ENCODE data around the gene YAE1.
"Not testable (repeated sequence)": the region's sequence is repeated elsewhere in the genome, so short reads cannot be mapped to it uniquely, and the experiment has no call there.

YAE1 gene

GRCh38 chr7:39532832-39533231, 33.4 kb upstream of the YAE1 start:
- no peaks in the 10 kb centered on the region; the same call in 1 of the 2 replicates for H3K4me1 ChIP-seq (ENCODE audit: insufficient read depth, low read length)
- 88% methylated on average over 4 of the region's 4 CpGs for WGBS
- H3K27me3 ChIP-seq (ENCODE audit: insufficient read depth, low read length), result no peaks in the 10 kb centered on the region
- no peaks in the 10 kb centered on the region for H3K36me3 ChIP-seq (ENCODE audit: insufficient read depth, low read length)
- H3K4me3 ChIP-seq (ENCODE audit: low read length), result no peak overlapping the region
- no peaks in the 10 kb centered on the region for H3K9me3 ChIP-seq (ENCODE audit: insufficient read depth, low read depth, low read length)
- no peak overlapping the region for H3K27ac ChIP-seq (ENCODE audit: low read depth, low read length)
- no peak overlapping the region for H3K9ac ChIP-seq (ENCODE audit: low read depth, low read length)

GRCh38 chr7:39534599-39534998, 31.6 kb upstream of the YAE1 start:
- no peaks in the 10 kb centered on the region for H3K36me3 ChIP-seq (ENCODE audit: insufficient read depth, low read length)
- WGBS, result 81% methylated on average over 1 of the region's 1 CpG
- H3K9me3 ChIP-seq (ENCODE audit: insufficient read depth, low read depth, low read length), result no peaks in the 10 kb centered on the region
- no peak overlapping the region for H3K27ac ChIP-seq (ENCODE audit: low read depth, low read length)
- H3K4me1 ChIP-seq (ENCODE audit: insufficient read depth, low read length), result no peaks in the 10 kb centered on the region; the same call in 1 of the 2 replicates
- H3K9ac ChIP-seq (ENCODE audit: low read depth, low read length), result no peak overlapping the region
- no peaks in the 10 kb centered on the region for H3K27me3 ChIP-seq (ENCODE audit: insufficient read depth, low read length)
- no peak overlapping the region for H3K4me3 ChIP-seq (ENCODE audit: low read length)

GRCh38 chr7:39535064-39535463, 31.1 kb upstream of the YAE1 start:
- no peaks in the 10 kb centered on the region for H3K36me3 ChIP-seq (ENCODE audit: insufficient read depth, low read length)
- H3K27ac ChIP-seq (ENCODE audit: low read depth, low read length), result no peak overlapping the region
- peaks cover 3% of the 10 kb centered on the region for H3K4me1 ChIP-seq (ENCODE audit: insufficient read depth, low read length)
- H3K4me3 ChIP-seq (ENCODE audit: low read length), result no peak overlapping the region
- no peaks in the 10 kb centered on the region for H3K27me3 ChIP-seq (ENCODE audit: insufficient read depth, low read length)
- no peak overlapping the region for H3K9ac ChIP-seq (ENCODE audit: low read depth, low read length)
- H3K9me3 ChIP-seq (ENCODE audit: insufficient read depth, low read depth, low read length), result no peaks in the 10 kb centered on the region

GRCh38 chr7:39535720-39536119, 30.5 kb upstream of the YAE1 start:
- H3K9me3 ChIP-seq (ENCODE audit: insufficient read depth, low read depth, low read length), result no peaks in the 10 kb centered on the region
- no peaks in the 10 kb centered on the region for H3K27me3 ChIP-seq (ENCODE audit: insufficient read depth, low read length)
- 95% methylated on average over 3 of the region's 3 CpGs for WGBS
- no peaks in the 10 kb centered on the region for H3K36me3 ChIP-seq (ENCODE audit: insufficient read depth, low read length)
- H3K27ac ChIP-seq (ENCODE audit: low read depth, low read length), result no peak overlapping the region
- peaks cover 6% of the 10 kb centered on the region for H3K4me1 ChIP-seq (ENCODE audit: insufficient read depth, low read length)
- H3K9ac ChIP-seq (ENCODE audit: low read depth, low read length), result no peak overlapping the region
- H3K4me3 ChIP-seq (ENCODE audit: low read length), result no peak overlapping the region

GRCh38 chr7:39536951-39537350, 29.3 kb upstream of the YAE1 start:
- Histone ChIP-seq H3K9me3 (ENCODE audit: insufficient read depth, low read depth, low read length) (no peaks in the 10 kb centered on the region), H3K27me3 (ENCODE audit: insufficient read depth, low read length) (no peaks in the 10 kb centered on the region), H3K4me1 (ENCODE audit: insufficient read depth, low read length) (peaks cover 6% of the 10 kb centered on the region; the same call in 1 of the 2 replicates), H3K27ac (ENCODE audit: low read depth, low read length) (no peak overlapping the region), H3K4me3 (ENCODE audit: low read length) (no peak overlapping the region), H3K9ac (ENCODE audit: low read depth, low read length) (no peak overlapping the region), H3K36me3 (ENCODE audit: insufficient read depth, low read length) (no peaks in the 10 kb centered on the region)
- 91% methylated on average over 1 of the region's 1 CpG for WGBS

GRCh38 chr7:39539816-39540215, 26.4 kb upstream of the YAE1 start:
- H3K27ac ChIP-seq (ENCODE audit: low read depth, low read length), result no peak overlapping the region
- no peak overlapping the region for H3K4me3 ChIP-seq (ENCODE audit: low read length)
- H3K4me1 ChIP-seq (ENCODE audit: insufficient read depth, low read length), result peaks cover 6% of the 10 kb centered on the region; the same call in 1 of the 2 replicates
- H3K9ac ChIP-seq (ENCODE audit: low read depth, low read length), result no peak overlapping the region
- H3K27me3 ChIP-seq (ENCODE audit: insufficient read depth, low read length), result no peaks in the 10 kb centered on the region
- 67% methylated on average over 5 of the region's 5 CpGs for WGBS
- H3K9me3 ChIP-seq (ENCODE audit: insufficient read depth, low read depth, low read length), result no peaks in the 10 kb centered on the region
- H3K36me3 ChIP-seq (ENCODE audit: insufficient read depth, low read length), result no peaks in the 10 kb centered on the region

- Histone ChIP-seq H3K27me3 (ENCODE audit: insufficient read depth, low read length) (no peaks in the 10 kb centered on the region), H3K36me3 (ENCODE audit: insufficient read depth, low read length) (no peaks in the 10 kb centered on the region), H3K9ac (ENCODE audit: low read depth, low read length) (no peak overlapping the region), H3K4me3 (ENCODE audit: low read length) (no peak overlapping the region), H3K9me3 (ENCODE audit: insufficient read depth, low read depth, low read length) (no peaks in the 10 kb centered on the region), H3K27ac (ENCODE audit: low read depth, low read length) (no peak overlapping the region), H3K4me1 (ENCODE audit: insufficient read depth, low read length) (peaks cover 6% of the 10 kb centered on the region; the same call in 1 of the 2 replicates)
- 85% methylated on average over 7 of the region's 7 CpGs for WGBS
Measured at GRCh38 chr7:39540320-39540719, 25.9 kb upstream of the YAE1 start.

- no peaks in the 10 kb centered on the region for H3K9me3 ChIP-seq (ENCODE audit: insufficient read depth, low read depth, low read length)
- H3K27ac ChIP-seq (ENCODE audit: low read depth, low read length), result no peak overlapping the region
- H3K9ac ChIP-seq (ENCODE audit: low read depth, low read length), result no peak overlapping the region
- H3K36me3 ChIP-seq (ENCODE audit: insufficient read depth, low read length), result no peaks in the 10 kb centered on the region
- WGBS, result 86% methylated on average over 3 of the region's 3 CpGs
- H3K4me1 ChIP-seq (ENCODE audit: insufficient read depth, low read length), result peaks cover 6% of the 10 kb centered on the region; the same call in 1 of the 2 replicates
- no peaks in the 10 kb centered on the region for H3K27me3 ChIP-seq (ENCODE audit: insufficient read depth, low read length)
- H3K4me3 ChIP-seq (ENCODE audit: low read length), result no peak overlapping the region
Measured at GRCh38 chr7:39541511-39541910, 24.7 kb upstream of the YAE1 start.

- not testable (repeated sequence) for H3K9ac ChIP-seq (ENCODE audit: low read depth, low read length); H3K27me3 ChIP-seq (ENCODE audit: insufficient read depth, low read length); H3K4me1 ChIP-seq (ENCODE audit: insufficient read depth, low read length); H3K9me3 ChIP-seq (ENCODE audit: insufficient read depth, low read depth, low read length); H3K36me3 ChIP-seq (ENCODE audit: insufficient read depth, low read length); H3K4me3 ChIP-seq (ENCODE audit: low read length); H3K27ac ChIP-seq (ENCODE audit: low read depth, low read length)
- WGBS, result 81% methylated on average over 2 of the region's 2 CpGs
Measured at GRCh38 chr7:39544774-39545173, 21.4 kb upstream of the YAE1 start.

- H3K4me1 ChIP-seq (ENCODE audit: insufficient read depth, low read length), result no peaks in the 10 kb centered on the region
- H3K9me3 ChIP-seq (ENCODE audit: insufficient read depth, low read depth, low read length), result peaks cover 8% of the 10 kb centered on the region; the same call in 1 of the 2 replicates
- H3K36me3 ChIP-seq (ENCODE audit: insufficient read depth, low read length), result no peaks in the 10 kb centered on the region
- H3K27ac ChIP-seq (ENCODE audit: low read depth, low read length), result no peak overlapping the region
- H3K27me3 ChIP-seq (ENCODE audit: insufficient read depth, low read length), result no peaks in the 10 kb centered on the region
- no peak overlapping the region for H3K4me3 ChIP-seq (ENCODE audit: low read length)
- no peak overlapping the region for H3K9ac ChIP-seq (ENCODE audit: low read depth, low read length)
- 97% methylated on average over 2 of the region's 2 CpGs for WGBS
Measured at GRCh38 chr7:39547336-39547735, 18.9 kb upstream of the YAE1 start.

- Histone ChIP-seq H3K27me3 (ENCODE audit: insufficient read depth, low read length) (no peaks in the 10 kb centered on the region), H3K4me1 (ENCODE audit: insufficient read depth, low read length) (no peaks in the 10 kb centered on the region), H3K9me3 (ENCODE audit: insufficient read depth, low read depth, low read length) (peaks cover 8% of the 10 kb centered on the region; the same call in 1 of the 2 replicates), H3K4me3 (ENCODE audit: low read length) (no peak overlapping the region), H3K36me3 (ENCODE audit: insufficient read depth, low read length) (no peaks in the 10 kb centered on the region), H3K27ac (ENCODE audit: low read depth, low read length) (no peak overlapping the region), H3K9ac (ENCODE audit: low read depth, low read length) (no peak overlapping the region)
- WGBS, result 92% methylated on average over 2 of the region's 2 CpGs
Measured at GRCh38 chr7:39550411-39550810, 15.8 kb upstream of the YAE1 start.

GRCh38 chr7:39553436-39553835, 12.8 kb upstream of the YAE1 start:
- Histone ChIP-seq H3K36me3 (ENCODE audit: insufficient read depth, low read length) (no peaks in the 10 kb centered on the region), H3K4me3 (ENCODE audit: low read length) (no peak overlapping the region), H3K4me1 (ENCODE audit: insufficient read depth, low read length) (no peaks in the 10 kb centered on the region), H3K9ac (ENCODE audit: low read depth, low read length) (no peak overlapping the region), H3K27ac (ENCODE audit: low read depth, low read length) (no peak overlapping the region), H3K9me3 (ENCODE audit: insufficient read depth, low read depth, low read length) (no peaks in the 10 kb centered on the region; the same call in 1 of the 2 replicates), H3K27me3 (ENCODE audit: insufficient read depth, low read length) (no peaks in the 10 kb centered on the region)
- WGBS, result 80% methylated on average over 3 of the region's 3 CpGs
